Cardiac muscle cell (in vitro differentiated cells and primary cell): ENCODE measurements around the gene CRACR2A. TPM values are rescaled to one million over a fixed set of nuclear protein-coding genes. Genes with fewer than 3 reads are reported as not detected.

Experiments used
- DNase-seq, 2 donors: peaks; one replicate each; pipeline versions ENCODE4 v3.0.0 to v3.0.0-alpha.2; 2010 to 2017; ENCODE audit warnings: low read depth in 1 of 2, low spot score in 1 of 2
- H3K27ac ChIP-seq: fragments of 200-600 bp; sonication (generic); 2 replicates; pipeline ENCODE4 v1.5.1; 2016
- H3K27me3 ChIP-seq: fragments of 200-600 bp; sonication (generic); 2 replicates; pipeline ENCODE4 v1.6.0; 2016; ENCODE audit warnings: control low read depth
- H3K36me3 ChIP-seq: fragments of 200-600 bp; sonication (generic); 2 replicates; pipeline ENCODE4 v1.5.1; 2016; ENCODE audit warnings: control low read depth
- H3K4me1 ChIP-seq: fragments of 200-600 bp; sonication (generic); 2 replicates; pipeline ENCODE4 v1.8.1; 2017; ENCODE audit warnings: low read depth, mild to moderate bottlenecking, mixed run types
- H3K4me3 ChIP-seq: fragments of 200-600 bp; sonication (generic); 2 replicates; pipeline ENCODE4 v1.5.1; 2016; ENCODE audit warnings: mild to moderate bottlenecking
- H3K9me3 ChIP-seq: fragments of 200-600 bp; sonication (generic); 2 replicates; pipeline ENCODE4 v1.5.1; 2017; ENCODE audit warnings: low read depth, mild to moderate bottlenecking, control low read depth
- CTCF ChIP-seq: IDR thresholded peaks from 2 replicates; pipeline ENCODE4 v1.5.1; 2012; ENCODE audit warnings: low read depth, mild to moderate bottlenecking, low read length
- polyA plus RNA-seq: library from polyadenylated mRNA; unstranded; fragments of >200 nt; fragmentation: Nextera tagmentation; extraction: Ambion mirVana; gene quantifications from 2 replicates; pipeline ENCODE4 v1.2.1, GENCODE V29; 2016
- total RNA-seq: library from RNA; depleted of rRNA; stranded (reverse); fragments of >200 nt; gene quantifications from 2 replicates; pipeline ENCODE4 v1.2.3, GENCODE V29; 2016

CRACR2A gene
- total and polyA plus RNA-seq, 2 experiments from 2014 or later = 1.3 TPM; not detected in 1

GRCh38 chr12:3752096-3752709 lies 706 bp downstream of the CRACR2A start:
- no peak overlapping the region for H3K27ac ChIP-seq
- DNase-seq = peak in 1 of 2 donors; percentile 65
- TF ChIP-seq CTCF = no peak

GRCh38 chr12:3751151-3752095 lies 1.5 kb downstream of the CRACR2A start:
- no peaks in the 10 kb centered on the region for H3K4me1 ChIP-seq
- DNase-seq = no peak
- no peak overlapping the region for H3K4me3 ChIP-seq
- no peak overlapping the region for H3K27ac ChIP-seq
- no peak for TF ChIP-seq CTCF
- peaks cover 21% of the 10 kb centered on the region for H3K27me3 ChIP-seq
- H3K9me3 ChIP-seq = no peaks in the 10 kb centered on the region
- no peaks in the 10 kb centered on the region for H3K36me3 ChIP-seq

More at GRCh38 chr12:3752096-3752709, 706 bp downstream of the CRACR2A start:
- no peaks in the 10 kb centered on the region for H3K36me3 ChIP-seq
- H3K4me3 ChIP-seq = peak overlapping the region; percentile 15
- H3K9me3 ChIP-seq = no peaks in the 10 kb centered on the region
- peaks cover 21% of the 10 kb centered on the region for H3K27me3 ChIP-seq
- no peaks in the 10 kb centered on the region for H3K4me1 ChIP-seq

GRCh38 chr12:3750616-3751015 lies 2.3 kb downstream of the CRACR2A start:
- Histone ChIP-seq H3K9me3 (no peaks in the 10 kb centered on the region), H3K36me3 (no peaks in the 10 kb centered on the region), H3K4me1 (no peaks in the 10 kb centered on the region), H3K4me3 (no peak overlapping the region), H3K27me3 (peaks cover 21% of the 10 kb centered on the region), H3K27ac (no peak overlapping the region)
- DNase-seq = no peak
- no peak for TF ChIP-seq CTCF

- no peak overlapping the region for H3K4me3 ChIP-seq
- TF ChIP-seq CTCF = no peak
- no peak for DNase-seq
- H3K27me3 ChIP-seq = peaks cover 21% of the 10 kb centered on the region
- no peaks in the 10 kb centered on the region for H3K9me3 ChIP-seq
- no peak overlapping the region for H3K27ac ChIP-seq
- H3K4me1 ChIP-seq = no peaks in the 10 kb centered on the region
- H3K36me3 ChIP-seq = no peaks in the 10 kb centered on the region
Measured at GRCh38 chr12:3748620-3749019, 4.3 kb downstream of the CRACR2A start.

GRCh38 chr12:3747976-3748619 lies 4.8 kb downstream of the CRACR2A start:
- no peak for DNase-seq
- TF ChIP-seq CTCF = no peak
- H3K9me3 ChIP-seq = no peaks in the 10 kb centered on the region
- peaks cover 17% of the 10 kb centered on the region for H3K27me3 ChIP-seq
- H3K4me3 ChIP-seq = no peak overlapping the region
- no peaks in the 10 kb centered on the region for H3K36me3 ChIP-seq
- no peak overlapping the region for H3K27ac ChIP-seq
- H3K4me1 ChIP-seq = no peaks in the 10 kb centered on the region
